Mucosa of descending colon (tissue), 3 donors: ENCODE measurements around the gene VCL. TPM values are rescaled to one million over a fixed set of nuclear protein-coding genes. Genes with fewer than 3 reads are reported as not detected.
A peak's percentile ranks its signal among the peaks of the same experiment; 100 is the strongest.

Source experiments
- ATAC-seq: fragments of 200-7000 bp; cut with Tn5 transposase; one replicate; pipeline ENCODE4 v1.9.1; 2020; ENCODE audit warnings: mild to moderate bottlenecking, moderate library complexity
- DNase-seq, 3 donors: peaks; one replicate each; pipeline ENCODE4 v3.0.0-alpha.2; 2020
- H3K36me3 ChIP-seq: fragments of 200-600 bp; one replicate; pipeline ENCODE4 v1.8.0; 2021; ENCODE audit warnings: low read depth, mild to moderate bottlenecking
- H3K4me1 ChIP-seq: fragments of 200-600 bp; one replicate; pipeline ENCODE4 v1.8.0; 2021; ENCODE audit warnings: low read depth, mild to moderate bottlenecking
- H3K4me3 ChIP-seq: fragments of 200-600 bp; one replicate; pipeline ENCODE4 v1.8.0; 2021; ENCODE audit warnings: mild to moderate bottlenecking
- H3K9me3 ChIP-seq: fragments of 200-600 bp; one replicate; pipeline ENCODE4 v1.8.0; 2021; ENCODE audit warnings: mild to moderate bottlenecking
- intact Hi-C, 2 donors: fragments of 100-400 bp; cut with DNase I in 1 of 2; cut with micrococcal nuclease in 1 of 2; formaldehyde crosslinking; loops; one replicate each; pipeline versions ENCODE4 v1.11.0 to v1.11.1; 2022; cut with DNase I, micrococcal nuclease
- total RNA-seq, 3 donors: library from RNA; stranded (reverse); fragmentation: NEBNext Ultra II Directional in 2 of 3; extraction: Animal tissue kit (Norgen Biotek cat#: 25700) in 2 of 3; gene quantifications; one replicate each; pipeline versions ENCODE4 v1.2.1 to v1.2.4, GENCODE V29; 2021 to 2023
- TF ChIP-seq, protein P1 (sequence below): fragments of 200-600 bp; IDR thresholded peaks from one replicate; pipeline ENCODE4 v1.8.0; 2022; ENCODE audit warnings: antibody characterized with exemption, mild to moderate bottlenecking
- donor health status: DM: no; HTN: no; CAD: no; lungs with moderate emphysema.
- donor health status: DM: no; HTN: no; CAD: no.
- donor health status: DM: no; HTN: yes; CAD: no.

VCL gene
- total RNA-seq, 3 donors from 2014 or later: 114 to 292 (median 117) TPM

DNA sequence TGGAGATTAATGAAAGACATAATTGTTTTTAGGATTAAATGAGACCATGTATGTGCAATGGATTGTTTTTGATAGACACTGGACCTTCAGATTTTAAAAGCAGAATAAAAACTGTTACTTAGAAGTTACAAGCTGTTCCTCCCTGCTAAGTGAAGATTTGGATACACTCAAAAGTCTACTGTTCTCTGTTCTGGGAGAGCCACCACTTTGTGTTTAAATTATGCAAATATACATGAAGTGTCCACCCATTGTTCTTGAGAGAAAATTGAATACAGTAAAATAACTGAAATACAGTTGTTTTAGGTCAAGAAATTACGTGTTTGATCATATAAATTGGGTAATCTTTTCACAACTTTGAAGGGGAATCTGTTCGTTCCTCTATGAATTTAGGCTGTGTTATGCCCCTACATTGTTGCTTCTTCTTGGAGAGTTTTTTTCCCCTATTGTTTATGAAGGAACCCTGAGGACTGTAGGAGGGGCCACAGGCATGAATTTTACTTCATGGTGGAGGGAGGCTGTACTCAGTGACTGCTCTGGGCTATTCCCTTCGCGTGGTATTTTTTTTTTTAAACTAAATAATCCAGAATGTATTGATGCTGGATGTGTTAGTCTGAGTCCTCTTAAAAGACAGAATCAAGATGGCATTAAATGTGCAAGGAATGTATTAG, 18.6 kb upstream of the VCL start:
- Histone ChIP-seq H3K9me3 (no peaks in the 10 kb centered on the region), H3K4me3 (no peak overlapping the region), H3K4me1 (no peaks in the 10 kb centered on the region), H3K36me3 (no peaks in the 10 kb centered on the region)
- TF ChIP-seq, protein P1, sequence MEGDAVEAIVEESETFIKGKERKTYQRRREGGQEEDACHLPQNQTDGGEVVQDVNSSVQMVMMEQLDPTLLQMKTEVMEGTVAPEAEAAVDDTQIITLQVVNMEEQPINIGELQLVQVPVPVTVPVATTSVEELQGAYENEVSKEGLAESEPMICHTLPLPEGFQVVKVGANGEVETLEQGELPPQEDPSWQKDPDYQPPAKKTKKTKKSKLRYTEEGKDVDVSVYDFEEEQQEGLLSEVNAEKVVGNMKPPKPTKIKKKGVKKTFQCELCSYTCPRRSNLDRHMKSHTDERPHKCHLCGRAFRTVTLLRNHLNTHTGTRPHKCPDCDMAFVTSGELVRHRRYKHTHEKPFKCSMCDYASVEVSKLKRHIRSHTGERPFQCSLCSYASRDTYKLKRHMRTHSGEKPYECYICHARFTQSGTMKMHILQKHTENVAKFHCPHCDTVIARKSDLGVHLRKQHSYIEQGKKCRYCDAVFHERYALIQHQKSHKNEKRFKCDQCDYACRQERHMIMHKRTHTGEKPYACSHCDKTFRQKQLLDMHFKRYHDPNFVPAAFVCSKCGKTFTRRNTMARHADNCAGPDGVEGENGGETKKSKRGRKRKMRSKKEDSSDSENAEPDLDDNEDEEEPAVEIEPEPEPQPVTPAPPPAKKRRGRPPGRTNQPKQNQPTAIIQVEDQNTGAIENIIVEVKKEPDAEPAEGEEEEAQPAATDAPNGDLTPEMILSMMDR: no peak
- no peak for DNase-seq
- no peak for ATAC-seq
- intact Hi-C loops: no loop called here

DNA sequence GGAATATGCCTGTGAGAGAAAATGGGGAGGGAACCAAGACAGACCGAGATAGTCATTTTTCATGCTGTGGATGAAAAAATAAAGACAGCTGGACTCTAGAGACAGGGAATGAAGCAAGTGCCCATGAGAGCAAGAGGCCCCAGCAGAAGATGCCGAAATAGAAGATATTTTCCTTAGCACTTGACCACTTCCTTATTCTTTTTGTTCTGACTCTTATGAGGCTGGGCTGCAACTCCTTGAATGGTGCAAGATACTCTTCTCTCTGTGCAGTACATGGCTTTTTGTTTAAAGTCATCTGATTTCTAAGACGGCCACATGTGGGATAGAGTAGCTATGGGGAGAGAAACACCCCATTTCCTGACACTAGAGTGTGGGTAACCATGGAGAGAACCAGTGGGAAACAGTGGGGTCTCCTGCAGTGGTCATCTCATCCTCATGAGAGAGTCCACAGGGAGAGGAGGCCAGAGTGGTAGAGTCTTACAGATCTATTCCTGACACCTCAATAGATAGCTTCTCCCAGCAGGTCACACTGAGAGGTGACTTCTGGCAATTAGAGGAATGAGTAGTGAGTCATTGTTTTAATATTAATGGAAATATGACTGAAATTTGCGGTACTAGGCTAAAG, 18.0 kb upstream of the VCL start:
- Histone ChIP-seq H3K4me1 (no peaks in the 10 kb centered on the region), H3K36me3 (no peaks in the 10 kb centered on the region), H3K4me3 (no peak overlapping the region), H3K9me3 (no peaks in the 10 kb centered on the region)
- no peak for DNase-seq
- ATAC-seq: peak; percentile 25
- TF ChIP-seq, protein P1: no peak
- intact Hi-C loops: no loop called here

DNA sequence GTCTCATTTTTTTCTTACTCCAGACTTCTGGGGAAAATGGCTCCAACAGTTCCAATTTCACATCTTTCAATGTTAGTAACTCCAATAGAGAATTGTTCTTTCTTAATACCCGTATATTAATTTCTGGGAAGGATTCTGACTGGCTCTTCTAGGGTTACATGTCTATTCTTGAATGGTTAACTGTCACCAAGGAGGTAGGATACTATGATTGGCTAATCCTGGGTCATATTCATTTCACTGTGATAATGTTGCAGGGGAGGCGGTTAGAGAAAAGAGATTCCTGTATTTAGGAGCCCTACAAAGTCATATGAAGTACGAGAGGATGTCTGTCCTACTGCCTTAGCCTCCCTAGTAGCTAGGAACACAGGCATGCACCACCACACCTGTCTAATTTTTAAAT, 16.1 kb upstream of the VCL start:
- Histone ChIP-seq H3K9me3 (no peaks in the 10 kb centered on the region), H3K4me3 (no peak overlapping the region), H3K36me3 (no peaks in the 10 kb centered on the region), H3K4me1 (no peaks in the 10 kb centered on the region)
- intact Hi-C loops: no loop called here
- TF ChIP-seq, protein P1: no peak
- no peak for ATAC-seq
- DNase-seq: no peak

DNA sequence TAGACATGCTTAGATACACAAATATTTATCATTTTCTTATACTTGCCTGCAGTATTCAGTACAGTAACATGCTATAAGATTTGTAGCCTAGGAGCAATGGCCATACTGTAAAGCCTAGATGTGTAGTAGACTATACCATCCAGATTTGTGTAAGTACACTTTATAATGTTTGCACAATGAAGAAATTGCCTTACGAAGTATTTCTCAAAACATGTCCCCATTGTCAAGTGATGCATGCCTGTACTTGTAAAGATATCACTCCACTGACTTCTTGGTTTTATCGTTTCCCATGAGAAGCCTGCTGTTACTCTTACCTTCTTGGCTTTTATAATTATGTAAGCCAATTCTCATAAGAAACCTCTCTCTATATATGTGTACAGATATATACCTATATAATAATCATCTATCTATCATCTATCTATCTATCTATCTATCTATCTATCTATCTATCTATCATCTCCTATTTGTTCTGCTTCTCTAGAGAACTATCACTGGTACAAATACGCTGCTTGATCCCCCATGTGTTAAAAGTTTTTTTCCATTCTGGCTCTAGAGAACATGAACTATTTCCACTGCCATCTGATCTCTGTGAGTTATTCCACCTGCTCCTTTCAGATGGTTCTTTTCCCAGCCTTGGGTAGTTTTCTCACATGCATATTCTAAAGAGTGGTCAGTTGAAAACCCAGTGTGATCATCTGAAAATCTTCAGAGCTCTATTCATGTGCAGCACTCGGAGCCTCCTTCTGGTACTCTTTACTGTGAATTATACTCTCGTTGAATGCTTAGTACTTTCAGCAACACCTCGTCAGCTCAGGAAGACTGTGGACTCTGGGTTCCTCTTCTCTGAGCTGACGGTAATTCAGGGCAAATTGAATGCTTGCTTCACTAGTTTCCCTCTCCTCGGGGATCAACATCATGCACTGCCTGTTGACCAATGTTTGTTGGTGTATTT, 14.5 kb upstream of the VCL start:
- Histone ChIP-seq H3K36me3 (no peaks in the 10 kb centered on the region), H3K4me3 (no peak overlapping the region), H3K4me1 (no peaks in the 10 kb centered on the region), H3K9me3 (no peaks in the 10 kb centered on the region)
- TF ChIP-seq, protein P1: no peak
- intact Hi-C loops: no loop called here
- ATAC-seq (peak; percentile 45), DNase-seq (no peak)

DNA sequence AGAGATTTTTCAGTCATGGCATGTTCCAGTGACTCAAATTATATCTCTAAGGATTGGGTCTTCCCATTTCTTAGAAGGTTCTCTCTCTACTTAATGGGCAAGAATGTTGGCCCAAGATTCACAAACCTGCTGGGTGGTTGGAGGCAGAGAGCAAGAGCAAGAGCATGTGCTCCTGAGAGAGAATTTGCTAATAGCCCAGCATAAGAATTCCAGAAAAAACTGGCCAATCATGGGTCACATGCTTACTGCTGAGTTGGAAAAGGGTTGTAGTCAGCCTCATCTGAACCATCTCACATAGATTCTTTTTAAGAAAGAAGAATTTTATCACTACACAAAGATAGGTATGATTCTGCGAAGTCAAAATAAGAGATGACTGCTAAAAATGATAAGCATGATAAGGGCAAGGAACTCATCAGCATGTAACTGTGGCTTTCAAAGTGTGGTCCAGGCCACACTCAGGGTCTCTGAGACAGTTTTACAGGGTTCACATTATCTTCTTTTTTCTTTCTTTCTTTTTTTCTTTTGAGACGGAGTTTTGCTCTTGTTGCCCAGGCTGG, 8.2 kb upstream of the VCL start:
- ATAC-seq (no peak), DNase-seq (no peak)
- TF ChIP-seq, protein P1: no peak
- no peak overlapping the region for H3K4me3 ChIP-seq
- H3K4me1 ChIP-seq: no peaks in the 10 kb centered on the region
- intact Hi-C loops: no loop called here
- no peaks in the 10 kb centered on the region for H3K36me3 ChIP-seq
- H3K9me3 ChIP-seq: no peaks in the 10 kb centered on the region
